Activated naive CD4-positive, alpha-beta T cell treated with anti-CD3 and anti-CD28 coated beads for 36 hours (primary cell): ENCODE measurements around the gene NOC3L. TPM values are rescaled to one million over a fixed set of nuclear protein-coding genes. Genes with fewer than 3 reads are reported as not detected.
A peak's percentile ranks its signal among the peaks of the same experiment; 100 is the strongest.

ENCODE experiments used
- CTCF ChIA-PET: fragments of 350-600 bp; sonication (Branson Sonifier 250); formaldehyde crosslinking; loops from one replicate; lab custom pipeline; 2021; ENCODE audit warnings: antibody characterized with exemption; lab: Charles Lee
- DNase-seq: peaks from one replicate; pipeline ENCODE4 v3.0.0-alpha.2; 2020
- H3K27ac Mint-ChIP-seq: one replicate; pipeline ENCODE4 v1.8.0; 2021; ENCODE audit warnings: mild to moderate bottlenecking, mixed read lengths
- H3K27me3 Mint-ChIP-seq: one replicate; pipeline ENCODE4 v1.8.0; 2021; ENCODE audit warnings: low read depth, mixed read lengths
- H3K36me3 Mint-ChIP-seq: one replicate; pipeline ENCODE4 v1.8.0; 2021; ENCODE audit warnings: low read depth, mixed read lengths
- H3K4me1 Mint-ChIP-seq: one replicate; pipeline ENCODE4 v1.8.0; 2021; ENCODE audit warnings: low read depth, mixed read lengths
- H3K4me3 Mint-ChIP-seq: one replicate; pipeline ENCODE4 v1.8.0; 2021; ENCODE audit warnings: mild to moderate bottlenecking, moderate library complexity, mixed read lengths
- H3K9me3 Mint-ChIP-seq: one replicate; pipeline ENCODE4 v1.8.0; 2021; ENCODE audit warnings: mixed read lengths
- intact Hi-C: fragments of 100-400 bp; cut with micrococcal nuclease; formaldehyde crosslinking; loops from one replicate; pipeline ENCODE4 v1.15.1; 2023
- total RNA-seq, 2 experiments: library from RNA; stranded (reverse); gene quantifications; one replicate each; pipeline ENCODE4 v1.2.3, GENCODE V29; 2021

The NOC3L gene
- total RNA-seq, 2 experiments from 2014 or later = 39.3 to 40.1 TPM

GRCh38 chr10:94324609-94325233 is 38.0 kb downstream of the NOC3L start:
- H3K27ac Mint-ChIP-seq = no peak overlapping the region
- H3K4me3 Mint-ChIP-seq = no peak overlapping the region
- intact Hi-C loops = no loop called here
- no peaks in the 10 kb centered on the region for H3K27me3 Mint-ChIP-seq
- no peak for DNase-seq
- H3K4me1 Mint-ChIP-seq = no peaks in the 10 kb centered on the region
- H3K9me3 Mint-ChIP-seq = no peaks in the 10 kb centered on the region
- CTCF ChIA-PET = interaction anchor here (1.3 kb wide), 1 partner anchor 9 kb away, joined by 4 read pairs; no protein-coding TSS in a partner anchor
- peaks cover 25% of the 10 kb centered on the region for H3K36me3 Mint-ChIP-seq

DNA sequence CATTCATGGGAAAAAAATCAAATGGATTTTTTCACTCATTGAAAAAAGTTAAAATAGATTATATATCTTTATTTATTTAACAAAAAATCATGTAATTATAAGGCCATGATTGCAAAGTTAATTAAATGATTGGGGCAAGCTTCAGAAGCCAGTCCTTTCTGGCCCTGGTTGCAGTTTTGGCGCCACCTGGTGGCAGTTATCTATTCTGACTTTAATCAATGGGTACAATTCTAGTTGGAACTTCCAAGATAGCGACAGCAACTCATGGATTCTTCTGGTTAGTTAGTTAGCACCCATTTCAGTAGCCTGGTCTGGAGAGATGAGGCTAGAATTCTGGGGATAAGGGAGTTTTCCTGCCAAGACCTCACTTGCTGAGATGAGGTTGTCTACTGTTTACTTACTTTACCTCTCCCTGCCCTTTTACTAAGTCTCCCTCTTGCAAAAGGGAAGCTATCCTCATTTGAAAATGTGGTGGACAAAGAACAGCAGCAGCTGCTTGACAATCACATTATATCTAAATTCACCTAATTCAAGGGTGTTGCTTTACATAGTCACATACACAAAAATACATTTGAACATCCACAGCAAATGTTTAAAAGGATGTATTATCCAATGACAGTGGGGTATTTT is 42.3 kb downstream of the NOC3L start:
- DNase-seq = peak; percentile 79
- intact Hi-C loops = loop anchor here (1.0 to 2.0 kb wide), 6 partner anchors 40 to 618 kb away; partner anchors contain the start of gene FRA10AC1
- Mint-ChIP-seq H3K9me3 (no peaks in the 10 kb centered on the region), H3K4me1 (no peaks in the 10 kb centered on the region), H3K4me3 (no peak overlapping the region), H3K36me3 (peaks cover 11% of the 10 kb centered on the region), H3K27me3 (no peaks in the 10 kb centered on the region), H3K27ac (no peak overlapping the region)
- CTCF ChIA-PET = interaction anchor here (0.6 to 3.7 kb wide), 26 partner anchors 10 to 1016 kb away, joined by 3 to 27 read pairs (median 3); partner anchors contain the start of gene NOC3L

DNA sequence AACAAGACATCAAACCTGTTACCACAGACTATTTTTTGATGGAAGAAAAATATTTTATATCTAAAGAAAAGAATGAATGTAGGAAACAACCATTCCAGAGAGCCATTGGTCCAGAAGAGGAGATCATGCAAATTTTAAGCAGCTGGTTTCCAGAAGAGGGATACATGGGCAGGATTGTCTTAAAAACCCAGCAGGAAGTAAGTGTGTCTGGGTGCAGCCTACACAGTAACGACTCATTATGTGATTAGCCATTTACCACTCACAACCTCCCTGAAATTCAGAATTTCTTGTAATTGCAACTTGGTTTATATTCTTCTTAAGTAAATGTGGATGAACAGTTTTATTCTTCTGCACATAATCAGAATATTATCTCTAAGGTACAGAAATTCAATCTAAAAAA is 46.2 kb downstream of the NOC3L start:
- intact Hi-C loops = no loop called here
- no peaks in the 10 kb centered on the region for H3K4me1 Mint-ChIP-seq
- CTCF ChIA-PET = no interaction called here
- no peaks in the 10 kb centered on the region for H3K27me3 Mint-ChIP-seq
- H3K36me3 Mint-ChIP-seq = peaks cover 2% of the 10 kb centered on the region
- no peaks in the 10 kb centered on the region for H3K9me3 Mint-ChIP-seq
- H3K4me3 Mint-ChIP-seq = no peak overlapping the region
- no peak for DNase-seq
- H3K27ac Mint-ChIP-seq = no peak overlapping the region

- H3K27ac Mint-ChIP-seq = no peak overlapping the region
- H3K36me3 Mint-ChIP-seq = peaks cover 2% of the 10 kb centered on the region
- no peaks in the 10 kb centered on the region for H3K9me3 Mint-ChIP-seq
- no peaks in the 10 kb centered on the region for H3K4me1 Mint-ChIP-seq
- CTCF ChIA-PET = no interaction called here
- no peak for DNase-seq
- H3K27me3 Mint-ChIP-seq = no peaks in the 10 kb centered on the region
- no peak overlapping the region for H3K4me3 Mint-ChIP-seq
- intact Hi-C loops = no loop called here
Observed at GRCh38 chr10:94315975-94316464, 46.7 kb downstream of the NOC3L start.

GRCh38 chr10:94315024-94315451 is 47.7 kb downstream of the NOC3L start:
- Mint-ChIP-seq H3K27me3 (peaks cover 9% of the 10 kb centered on the region), H3K36me3 (peaks cover 2% of the 10 kb centered on the region), H3K4me1 (no peaks in the 10 kb centered on the region), H3K4me3 (no peak overlapping the region), H3K9me3 (no peaks in the 10 kb centered on the region), H3K27ac (no peak overlapping the region)
- intact Hi-C loops = no loop called here
- DNase-seq = no peak
- CTCF ChIA-PET = interaction anchor here (0.6 to 1.2 kb wide), 2 partner anchors 10 to 568 kb away, joined by 3 to 5 read pairs; no protein-coding TSS in a partner anchor

GRCh38 chr10:94310369-94310768 is 52.4 kb downstream of the NOC3L start:
- no peak for DNase-seq
- intact Hi-C loops = no loop called here
- H3K4me1 Mint-ChIP-seq = no peaks in the 10 kb centered on the region
- H3K27ac Mint-ChIP-seq = no peak overlapping the region
- H3K9me3 Mint-ChIP-seq = no peaks in the 10 kb centered on the region
- H3K36me3 Mint-ChIP-seq = peaks cover 2% of the 10 kb centered on the region
- H3K27me3 Mint-ChIP-seq = peaks cover 41% of the 10 kb centered on the region
- CTCF ChIA-PET = interaction anchor here (4.3 kb wide), 1 partner anchor 10 kb away, joined by 22 read pairs; no protein-coding TSS in a partner anchor
- H3K4me3 Mint-ChIP-seq = no peak overlapping the region

GRCh38 chr10:94308866-94309265 is 53.9 kb downstream of the NOC3L start:
- Mint-ChIP-seq H3K9me3 (no peaks in the 10 kb centered on the region), H3K27me3 (peaks cover 46% of the 10 kb centered on the region), H3K4me1 (no peaks in the 10 kb centered on the region), H3K4me3 (no peak overlapping the region), H3K27ac (no peak overlapping the region), H3K36me3 (no peaks in the 10 kb centered on the region)
- intact Hi-C loops = no loop called here
- CTCF ChIA-PET = interaction anchor here (4.3 kb wide), 1 partner anchor 12 kb away, joined by 22 read pairs; no protein-coding TSS in a partner anchor
- DNase-seq = no peak

DNA sequence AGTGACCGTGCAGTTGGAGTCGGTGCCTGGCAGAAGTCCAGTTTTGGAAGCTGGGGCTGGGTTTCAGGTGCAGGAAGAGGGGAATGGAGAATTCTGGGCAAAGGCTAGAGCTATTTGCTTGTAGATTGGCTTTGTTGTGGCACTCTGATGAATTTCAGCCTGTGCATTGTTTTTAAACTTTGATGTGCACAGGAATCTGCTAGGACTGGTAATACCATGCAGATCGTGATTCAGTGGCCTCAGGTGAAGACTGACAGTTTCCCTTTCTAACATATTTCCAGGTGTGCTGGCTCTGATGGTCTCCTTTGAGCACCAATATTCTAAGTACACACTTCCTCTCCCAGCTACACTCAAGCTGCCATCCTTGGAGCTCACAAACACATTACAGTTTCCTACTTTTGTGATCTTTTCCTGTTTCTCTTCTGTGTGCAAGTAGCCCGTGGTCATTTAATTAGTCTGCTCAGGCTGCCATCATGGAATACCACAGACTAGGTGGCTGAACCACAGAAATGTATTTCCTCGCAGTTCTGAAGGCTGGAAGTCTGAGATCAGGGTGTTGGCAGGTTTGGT is 55.6 kb downstream of the NOC3L start:
- intact Hi-C loops = no loop called here
- CTCF ChIA-PET = no interaction called here
- peaks cover 50% of the 10 kb centered on the region for H3K27me3 Mint-ChIP-seq

GRCh38 chr10:94303929-94304328 is 58.8 kb downstream of the NOC3L start:
- Mint-ChIP-seq H3K27ac (no peak overlapping the region), H3K36me3 (no peaks in the 10 kb centered on the region), H3K9me3 (no peaks in the 10 kb centered on the region), H3K27me3 (peaks cover 44% of the 10 kb centered on the region), H3K4me3 (no peak overlapping the region), H3K4me1 (peaks cover 9% of the 10 kb centered on the region)
- intact Hi-C loops = no loop called here
- DNase-seq = no peak
- CTCF ChIA-PET = interaction anchor here (1.2 kb wide), 1 partner anchor 16 kb away, joined by 6 read pairs; no protein-coding TSS in a partner anchor

More for the DNA sequence above, 55.6 kb downstream of the NOC3L start:
- H3K27ac Mint-ChIP-seq = no peak overlapping the region
- H3K4me1 Mint-ChIP-seq = no peaks in the 10 kb centered on the region
- no peak for DNase-seq
- H3K9me3 Mint-ChIP-seq = no peaks in the 10 kb centered on the region
- H3K36me3 Mint-ChIP-seq = no peaks in the 10 kb centered on the region
- no peak overlapping the region for H3K4me3 Mint-ChIP-seq

- Mint-ChIP-seq H3K27me3 (peaks cover 27% of the 10 kb centered on the region), H3K36me3 (no peaks in the 10 kb centered on the region), H3K27ac (no peak overlapping the region), H3K4me3 (no peak overlapping the region), H3K9me3 (no peaks in the 10 kb centered on the region), H3K4me1 (peaks cover 9% of the 10 kb centered on the region)
- CTCF ChIA-PET = no interaction called here
- intact Hi-C loops = no loop called here
- no peak for DNase-seq
Observed at GRCh38 chr10:94300042-94300441, 62.7 kb downstream of the NOC3L start.

- Mint-ChIP-seq H3K4me3 (no peak overlapping the region), H3K27me3 (peaks cover 25% of the 10 kb centered on the region), H3K36me3 (no peaks in the 10 kb centered on the region), H3K4me1 (peaks cover 9% of the 10 kb centered on the region), H3K9me3 (no peaks in the 10 kb centered on the region), H3K27ac (no peak overlapping the region)
- intact Hi-C loops = no loop called here
- CTCF ChIA-PET = no interaction called here
- DNase-seq = peak; percentile 9
Observed at GRCh38 chr10:94299417-94299816, 63.3 kb downstream of the NOC3L start.

DNA sequence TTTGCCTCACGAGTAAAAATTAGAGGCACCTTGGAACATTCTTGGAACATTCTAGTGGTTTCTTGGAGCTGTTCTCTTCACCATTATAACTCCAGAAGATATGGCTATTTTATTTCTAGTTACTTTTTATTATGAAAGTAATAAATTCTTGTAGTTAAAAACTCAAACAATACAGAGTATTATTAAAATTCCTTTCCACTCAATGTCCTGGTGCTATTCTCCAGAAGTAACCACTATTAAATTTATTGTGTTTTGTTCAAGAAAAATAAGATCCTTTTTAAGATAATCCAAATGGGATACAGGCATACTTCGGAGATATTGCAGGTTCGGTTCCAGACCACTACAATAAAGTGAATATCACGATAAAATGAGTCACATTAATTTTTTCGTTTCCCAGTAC is 68.6 kb downstream of the NOC3L start:
- H3K27me3 Mint-ChIP-seq = peaks cover 21% of the 10 kb centered on the region

More for the DNA sequence above, 68.6 kb downstream of the NOC3L start:
- no peak for DNase-seq
- intact Hi-C loops = no loop called here
- no peaks in the 10 kb centered on the region for H3K9me3 Mint-ChIP-seq
- no peaks in the 10 kb centered on the region for H3K36me3 Mint-ChIP-seq
- no peak overlapping the region for H3K4me3 Mint-ChIP-seq
- no peak overlapping the region for H3K27ac Mint-ChIP-seq
- CTCF ChIA-PET = no interaction called here
- H3K4me1 Mint-ChIP-seq = peaks cover 3% of the 10 kb centered on the region
